Stimulated activated naive CD8-positive, alpha-beta T cell treated with anti-CD3 and anti-CD28 coated beads, Interleukin-15, Interleukin-2, amounts not matched to agents 100 ng/mL and 50 ng/mL, for 24 hours (primary cell): ENCODE measurements around the gene ZNF474.

Source experiments
- H3K27ac Mint-ChIP-seq: one replicate; pipeline ENCODE4 v1.8.0; 2021; ENCODE audit warnings: mild to moderate bottlenecking, mixed read lengths
- H3K27me3 Mint-ChIP-seq: one replicate; pipeline ENCODE4 v1.8.0; 2021; ENCODE audit warnings: mixed read lengths
- H3K36me3 Mint-ChIP-seq: one replicate; pipeline ENCODE4 v1.8.0; 2021; ENCODE audit warnings: low read depth, mixed read lengths
- H3K4me1 Mint-ChIP-seq: one replicate; pipeline ENCODE4 v1.8.0; 2021; ENCODE audit warnings: low read depth, mixed read lengths
- H3K4me3 Mint-ChIP-seq: one replicate; pipeline ENCODE4 v1.8.0; 2021; ENCODE audit warnings: mild to moderate bottlenecking, mixed read lengths
- H3K9me3 Mint-ChIP-seq: one replicate; pipeline ENCODE4 v1.8.0; 2021; ENCODE audit warnings: mixed read lengths

The ZNF474 gene

GRCh38 chr5:122175852-122176251 lies 46.5 kb downstream of the ZNF474 start:
- peaks cover 7% of the 10 kb centered on the region for H3K4me1 Mint-ChIP-seq
- H3K4me3 Mint-ChIP-seq, result no peak overlapping the region
- H3K36me3 Mint-ChIP-seq, result no peaks in the 10 kb centered on the region
- no peak overlapping the region for H3K27ac Mint-ChIP-seq
- no peaks in the 10 kb centered on the region for H3K9me3 Mint-ChIP-seq
- no peaks in the 10 kb centered on the region for H3K27me3 Mint-ChIP-seq

- Mint-ChIP-seq H3K27ac (no peak overlapping the region), H3K36me3 (no peaks in the 10 kb centered on the region), H3K4me1 (peaks cover 19% of the 10 kb centered on the region), H3K9me3 (no peaks in the 10 kb centered on the region), H3K4me3 (no peak overlapping the region), H3K27me3 (peaks cover 2% of the 10 kb centered on the region)
Measured at GRCh38 chr5:122177161-122177560, 47.8 kb downstream of the ZNF474 start.

GRCh38 chr5:122179701-122180100 lies 50.4 kb downstream of the ZNF474 start:
- Mint-ChIP-seq H3K27ac (no peak overlapping the region), H3K4me3 (no peak overlapping the region), H3K27me3 (peaks cover 2% of the 10 kb centered on the region), H3K9me3 (no peaks in the 10 kb centered on the region), H3K4me1 (peaks cover 32% of the 10 kb centered on the region), H3K36me3 (no peaks in the 10 kb centered on the region)

GRCh38 chr5:122180146-122180712 lies 50.9 kb downstream of the ZNF474 start:
- H3K9me3 Mint-ChIP-seq, result no peaks in the 10 kb centered on the region
- H3K4me1 Mint-ChIP-seq, result peaks cover 32% of the 10 kb centered on the region
- H3K36me3 Mint-ChIP-seq, result no peaks in the 10 kb centered on the region
- peaks cover 2% of the 10 kb centered on the region for H3K27me3 Mint-ChIP-seq
- no peak overlapping the region for H3K4me3 Mint-ChIP-seq
- H3K27ac Mint-ChIP-seq, result no peak overlapping the region

- Mint-ChIP-seq H3K9me3 (no peaks in the 10 kb centered on the region), H3K27me3 (peaks cover 2% of the 10 kb centered on the region), H3K4me1 (peaks cover 32% of the 10 kb centered on the region), H3K4me3 (no peak overlapping the region), H3K27ac (peak overlapping the region; percentile 56), H3K36me3 (no peaks in the 10 kb centered on the region)
Measured at GRCh38 chr5:122180863-122181548, 51.7 kb downstream of the ZNF474 start.

GRCh38 chr5:122181863-122182262 lies 52.5 kb downstream of the ZNF474 start:
- no peak overlapping the region for H3K4me3 Mint-ChIP-seq
- H3K36me3 Mint-ChIP-seq, result no peaks in the 10 kb centered on the region
- peaks cover 2% of the 10 kb centered on the region for H3K27me3 Mint-ChIP-seq

GRCh38 chr5:122182491-122182921 lies 53.2 kb downstream of the ZNF474 start:
- Mint-ChIP-seq H3K4me3 (no peak overlapping the region), H3K4me1 (peaks cover 32% of the 10 kb centered on the region), H3K36me3 (no peaks in the 10 kb centered on the region), H3K27me3 (peaks cover 2% of the 10 kb centered on the region), H3K9me3 (no peaks in the 10 kb centered on the region), H3K27ac (no peak overlapping the region)

More at GRCh38 chr5:122181863-122182262, 52.5 kb downstream of the ZNF474 start:
- Mint-ChIP-seq H3K4me1 (peaks cover 32% of the 10 kb centered on the region), H3K9me3 (no peaks in the 10 kb centered on the region), H3K27ac (no peak overlapping the region)

- Mint-ChIP-seq H3K27ac (no peak overlapping the region), H3K36me3 (no peaks in the 10 kb centered on the region), H3K9me3 (no peaks in the 10 kb centered on the region), H3K4me3 (no peak overlapping the region), H3K27me3 (peaks cover 2% of the 10 kb centered on the region), H3K4me1 (peaks cover 32% of the 10 kb centered on the region)
Measured at GRCh38 chr5:122183098-122183787, 53.9 kb downstream of the ZNF474 start.

GRCh38 chr5:122183788-122184170 lies 54.4 kb downstream of the ZNF474 start:
- Mint-ChIP-seq H3K4me1 (peaks cover 32% of the 10 kb centered on the region), H3K4me3 (no peak overlapping the region), H3K27ac (no peak overlapping the region), H3K36me3 (no peaks in the 10 kb centered on the region), H3K27me3 (peaks cover 2% of the 10 kb centered on the region), H3K9me3 (no peaks in the 10 kb centered on the region)

- Mint-ChIP-seq H3K36me3 (no peaks in the 10 kb centered on the region), H3K4me1 (peaks cover 32% of the 10 kb centered on the region), H3K4me3 (no peak overlapping the region), H3K27me3 (peaks cover 2% of the 10 kb centered on the region), H3K9me3 (no peaks in the 10 kb centered on the region), H3K27ac (no peak overlapping the region)
Measured at GRCh38 chr5:122184676-122185255, 55.4 kb downstream of the ZNF474 start.

GRCh38 chr5:122187426-122187825 lies 58.1 kb downstream of the ZNF474 start:
- H3K9me3 Mint-ChIP-seq, result no peaks in the 10 kb centered on the region
- H3K27me3 Mint-ChIP-seq, result peaks cover 3% of the 10 kb centered on the region
- peaks cover 10% of the 10 kb centered on the region for H3K4me1 Mint-ChIP-seq
- no peak overlapping the region for H3K4me3 Mint-ChIP-seq
- H3K36me3 Mint-ChIP-seq, result no peaks in the 10 kb centered on the region
- no peak overlapping the region for H3K27ac Mint-ChIP-seq

GRCh38 chr5:122190156-122190555 lies 60.8 kb downstream of the ZNF474 start:
- Mint-ChIP-seq H3K4me3 (no peak overlapping the region), H3K4me1 (no peaks in the 10 kb centered on the region), H3K9me3 (no peaks in the 10 kb centered on the region), H3K36me3 (no peaks in the 10 kb centered on the region), H3K27ac (no peak overlapping the region), H3K27me3 (peaks cover 10% of the 10 kb centered on the region)

- H3K9me3 Mint-ChIP-seq, result no peaks in the 10 kb centered on the region
- H3K4me3 Mint-ChIP-seq, result no peak overlapping the region
- no peaks in the 10 kb centered on the region for H3K4me1 Mint-ChIP-seq
- H3K36me3 Mint-ChIP-seq, result no peaks in the 10 kb centered on the region
- H3K27ac Mint-ChIP-seq, result no peak overlapping the region
- peaks cover 10% of the 10 kb centered on the region for H3K27me3 Mint-ChIP-seq
Measured at GRCh38 chr5:122192497-122193496, 63.5 kb downstream of the ZNF474 start.

GRCh38 chr5:122195802-122196394 lies 66.6 kb downstream of the ZNF474 start:
- H3K27me3 Mint-ChIP-seq, result peaks cover 14% of the 10 kb centered on the region
- no peak overlapping the region for H3K27ac Mint-ChIP-seq
- H3K36me3 Mint-ChIP-seq, result no peaks in the 10 kb centered on the region
- H3K9me3 Mint-ChIP-seq, result no peaks in the 10 kb centered on the region
- no peaks in the 10 kb centered on the region for H3K4me1 Mint-ChIP-seq
- no peak overlapping the region for H3K4me3 Mint-ChIP-seq
